HUES48 (cell line): Measurements from ENCODE around the gene C12orf42.
A peak's percentile ranks its signal among the peaks of the same experiment; 100 is the strongest.

Experiments
- H3K27ac ChIP-seq: one replicate; pipeline ENCODE4 v1.7.0; 2013; ENCODE audit warnings: low read depth, low read length, inconsistent platforms
- H3K27me3 ChIP-seq: 2 replicates; pipeline ENCODE4 v1.6.1; 2013; ENCODE audit warnings: mild to moderate bottlenecking, low read length; ENCODE audit not compliant: control insufficient read depth, insufficient read depth
- H3K36me3 ChIP-seq: 2 replicates; pipeline ENCODE4 v1.6.1; 2013; ENCODE audit warnings: low read length; ENCODE audit not compliant: control insufficient read depth, insufficient read depth
- H3K4me1 ChIP-seq: 2 replicates; pipeline ENCODE4 v1.6.1; 2013; ENCODE audit warnings: mild to moderate bottlenecking, low read length; ENCODE audit not compliant: control insufficient read depth, insufficient read depth
- H3K4me3 ChIP-seq: 2 replicates; pipeline ENCODE4 v1.5.1; 2013; ENCODE audit warnings: mild to moderate bottlenecking, low read depth, low read length
- H3K9ac ChIP-seq: 2 replicates; pipeline ENCODE4 v1.6.1; 2013; ENCODE audit warnings: mild to moderate bottlenecking, low read depth, low read length, moderate library complexity
- H3K9me3 ChIP-seq: 2 replicates; pipeline ENCODE4 v1.6.1; 2013; ENCODE audit warnings: low read length; ENCODE audit not compliant: control insufficient read depth, insufficient read depth

C12orf42 gene

GRCh38 chr12:103495469-103496456 is at the start of gene C12orf42:
C12orf42 (minus strand) TSS chr12:103495968; CDS start chr12:103478426, 17,542 bp downstream.
- peak within 1 kb of the TSS; percentile 72 for H3K4me3 ChIP-seq
- peaks cover 24% of the 10 kb centered on the region for H3K4me1 ChIP-seq
- H3K27me3 ChIP-seq: peaks cover 28% of the 10 kb centered on the region
- no peaks in the 10 kb centered on the region for H3K9me3 ChIP-seq
- peak within 1 kb of the TSS; percentile 30 for H3K27ac ChIP-seq
- no peak within 1 kb of the TSS for H3K9ac ChIP-seq
- no peaks in the 10 kb centered on the region for H3K36me3 ChIP-seq

- Histone ChIP-seq H3K9me3 (no peaks in the 10 kb centered on the region; the same call in 1 of the 2 replicates), H3K27me3 (no peaks in the 10 kb centered on the region), H3K27ac (no peak overlapping the region), H3K4me1 (no peaks in the 10 kb centered on the region), H3K36me3 (no peaks in the 10 kb centered on the region), H3K9ac (no peak overlapping the region), H3K4me3 (no peak overlapping the region)
These were observed 46.3 kb upstream of the C12orf42 start for GRCh38 chr12:103542078-103542477.

- Histone ChIP-seq H3K9me3 (no peaks in the 10 kb centered on the region; the same call in 1 of the 2 replicates), H3K9ac (no peak overlapping the region), H3K36me3 (no peaks in the 10 kb centered on the region), H3K4me3 (no peak overlapping the region), H3K27me3 (no peaks in the 10 kb centered on the region), H3K27ac (no peak overlapping the region), H3K4me1 (no peaks in the 10 kb centered on the region)
These were observed 44.6 kb upstream of the C12orf42 start for GRCh38 chr12:103540319-103540718.

- Histone ChIP-seq H3K4me3 (no peak overlapping the region), H3K4me1 (no peaks in the 10 kb centered on the region), H3K27ac (no peak overlapping the region)
These were observed 42.6 kb upstream of the C12orf42 start for GRCh38 chr12:103538397-103538796.

GRCh38 chr12:103530307-103531066 is 34.7 kb upstream of the C12orf42 start:
- H3K4me1 ChIP-seq: no peaks in the 10 kb centered on the region
- H3K27ac ChIP-seq: no peak overlapping the region
- no peak overlapping the region for H3K9ac ChIP-seq
- H3K36me3 ChIP-seq: no peaks in the 10 kb centered on the region
- H3K9me3 ChIP-seq: no peaks in the 10 kb centered on the region
- H3K4me3 ChIP-seq: no peak overlapping the region
- H3K27me3 ChIP-seq: no peaks in the 10 kb centered on the region

More at GRCh38 chr12:103538397-103538796, 42.6 kb upstream of the C12orf42 start:
- Histone ChIP-seq H3K9me3 (no peaks in the 10 kb centered on the region), H3K9ac (no peak overlapping the region), H3K36me3 (no peaks in the 10 kb centered on the region), H3K27me3 (no peaks in the 10 kb centered on the region)

GRCh38 chr12:103529306-103529705 is 33.5 kb upstream of the C12orf42 start:
- Histone ChIP-seq H3K27ac (no peak overlapping the region), H3K9me3 (no peaks in the 10 kb centered on the region), H3K4me3 (no peak overlapping the region), H3K4me1 (no peaks in the 10 kb centered on the region), H3K36me3 (no peaks in the 10 kb centered on the region), H3K9ac (no peak overlapping the region), H3K27me3 (no peaks in the 10 kb centered on the region)

- no peaks in the 10 kb centered on the region for H3K9me3 ChIP-seq
- H3K4me3 ChIP-seq: no peak overlapping the region
- no peak overlapping the region for H3K27ac ChIP-seq
- no peaks in the 10 kb centered on the region for H3K4me1 ChIP-seq
- no peaks in the 10 kb centered on the region for H3K27me3 ChIP-seq
- H3K9ac ChIP-seq: no peak overlapping the region
- no peaks in the 10 kb centered on the region for H3K36me3 ChIP-seq
These were observed 28.6 kb upstream of the C12orf42 start for GRCh38 chr12:103524238-103524875.

GRCh38 chr12:103523771-103524170 is 28.0 kb upstream of the C12orf42 start:
- Histone ChIP-seq H3K27ac (no peak overlapping the region), H3K4me3 (no peak overlapping the region), H3K9me3 (no peaks in the 10 kb centered on the region), H3K4me1 (no peaks in the 10 kb centered on the region), H3K36me3 (no peaks in the 10 kb centered on the region), H3K27me3 (no peaks in the 10 kb centered on the region), H3K9ac (no peak overlapping the region)

GRCh38 chr12:103520686-103521215 is 25.0 kb upstream of the C12orf42 start:
- no peaks in the 10 kb centered on the region for H3K9me3 ChIP-seq
- no peak overlapping the region for H3K9ac ChIP-seq
- no peaks in the 10 kb centered on the region for H3K27me3 ChIP-seq
- no peak overlapping the region for H3K4me3 ChIP-seq
- no peaks in the 10 kb centered on the region for H3K36me3 ChIP-seq
- no peak overlapping the region for H3K27ac ChIP-seq
- no peaks in the 10 kb centered on the region for H3K4me1 ChIP-seq

GRCh38 chr12:103519632-103520031 is 23.9 kb upstream of the C12orf42 start:
- no peaks in the 10 kb centered on the region for H3K27me3 ChIP-seq
- no peak overlapping the region for H3K9ac ChIP-seq
- no peak overlapping the region for H3K4me3 ChIP-seq
- no peaks in the 10 kb centered on the region for H3K4me1 ChIP-seq
- H3K9me3 ChIP-seq: no peaks in the 10 kb centered on the region
- H3K36me3 ChIP-seq: no peaks in the 10 kb centered on the region
- H3K27ac ChIP-seq: no peak overlapping the region
